ENCODE data around the gene SGCE. TPM values are rescaled to one million over a fixed set of nuclear protein-coding genes. Genes with fewer than 3 reads are reported as not detected.

The SGCE gene
- total RNA-seq, 1 experiment from 2014 or later = 56.2 TPM

GRCh38 chr7:94556028-94556427 lies 99.9 kb downstream of the SGCE start:
- intact Hi-C loops (cut with micrococcal nuclease; ENCODE audit: unreplicated experiment) = no loop called here
- no peaks in the 10 kb centered on the region for H3K9me3 Mint-ChIP-seq (ENCODE audit: unreplicated experiment)
- Histone ChIP-seq H3K27me3 (replicated peaks; ENCODE audit: control insufficient read depth, insufficient read depth, low read length) (no peaks in the 10 kb centered on the region), H3K36me3 (ENCODE audit: control insufficient read depth, insufficient read depth, low read length) (no peaks in the 10 kb centered on the region), H3K9me3 (no peaks in the 10 kb centered on the region), H3K4me3 (ENCODE audit: low read depth, low read length) (no peak overlapping the region), H3K4me1 (peaks cover 19% of the 10 kb centered on the region)
- TF ChIP-seq, protein P1, sequence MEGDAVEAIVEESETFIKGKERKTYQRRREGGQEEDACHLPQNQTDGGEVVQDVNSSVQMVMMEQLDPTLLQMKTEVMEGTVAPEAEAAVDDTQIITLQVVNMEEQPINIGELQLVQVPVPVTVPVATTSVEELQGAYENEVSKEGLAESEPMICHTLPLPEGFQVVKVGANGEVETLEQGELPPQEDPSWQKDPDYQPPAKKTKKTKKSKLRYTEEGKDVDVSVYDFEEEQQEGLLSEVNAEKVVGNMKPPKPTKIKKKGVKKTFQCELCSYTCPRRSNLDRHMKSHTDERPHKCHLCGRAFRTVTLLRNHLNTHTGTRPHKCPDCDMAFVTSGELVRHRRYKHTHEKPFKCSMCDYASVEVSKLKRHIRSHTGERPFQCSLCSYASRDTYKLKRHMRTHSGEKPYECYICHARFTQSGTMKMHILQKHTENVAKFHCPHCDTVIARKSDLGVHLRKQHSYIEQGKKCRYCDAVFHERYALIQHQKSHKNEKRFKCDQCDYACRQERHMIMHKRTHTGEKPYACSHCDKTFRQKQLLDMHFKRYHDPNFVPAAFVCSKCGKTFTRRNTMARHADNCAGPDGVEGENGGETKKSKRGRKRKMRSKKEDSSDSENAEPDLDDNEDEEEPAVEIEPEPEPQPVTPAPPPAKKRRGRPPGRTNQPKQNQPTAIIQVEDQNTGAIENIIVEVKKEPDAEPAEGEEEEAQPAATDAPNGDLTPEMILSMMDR (IDR thresholded peaks at IDR 0.05; ENCODE audit: insufficient read depth in 1 of 2, low read depth in 1 of 2, low read length in 1 of 2, severe bottlenecking in 1 of 2, unreplicated experiment in 1 of 2) = no peak
- H3K36me3 Mint-ChIP-seq (ENCODE audit: insufficient read depth, unreplicated experiment) = no peaks in the 10 kb centered on the region
- no peak for DNase-seq
- peaks cover 10% of the 10 kb centered on the region for H3K4me1 Mint-ChIP-seq (ENCODE audit: low read depth, unreplicated experiment)
- no peak overlapping the region for H3K4me3 Mint-ChIP-seq (ENCODE audit: unreplicated experiment)
- POLR2A ChIA-PET = no interaction called here
- no peaks in the 10 kb centered on the region for H3K27me3 Mint-ChIP-seq (ENCODE audit: insufficient read depth, unreplicated experiment)
- CTCF ChIA-PET = no interaction called here
- no peak overlapping the region for H3K27ac Mint-ChIP-seq (ENCODE audit: unreplicated experiment)
- TSS peak; percentile 19 for BruUV-seq (replicated peaks)

DNA sequence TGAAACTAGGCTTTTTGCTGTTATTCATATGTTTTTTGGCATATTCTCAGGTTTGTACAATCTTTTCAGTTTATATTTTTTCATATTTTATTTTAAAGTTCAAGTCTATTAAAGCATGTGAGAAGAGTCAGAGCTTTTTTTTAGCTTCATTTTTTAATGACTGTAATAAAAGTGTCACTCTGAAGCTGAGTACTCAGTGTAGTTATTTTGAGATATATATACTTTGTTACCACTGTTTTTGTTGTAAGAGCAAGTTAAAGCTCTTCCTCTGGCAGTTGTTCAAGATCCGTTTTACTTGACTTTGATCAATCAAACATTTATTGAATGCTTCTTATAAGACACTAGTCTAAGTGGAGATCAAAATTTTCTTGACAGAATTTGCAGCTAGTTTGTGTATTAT lies 108.8 kb downstream of the SGCE start:
- no peak overlapping the region for H3K4me3 Mint-ChIP-seq (ENCODE audit: unreplicated experiment)
- no peaks in the 10 kb centered on the region for H3K4me1 ChIP-seq
- ChIA-PET POLR2A (no interaction called here), CTCF (no interaction called here)
- no peaks in the 10 kb centered on the region for H3K4me1 Mint-ChIP-seq (ENCODE audit: low read depth, unreplicated experiment)
- H3K4me3 ChIP-seq (ENCODE audit: low read depth, low read length) = no peak overlapping the region
- no peaks in the 10 kb centered on the region for H3K27me3 Mint-ChIP-seq (ENCODE audit: insufficient read depth, unreplicated experiment)
- H3K9me3 ChIP-seq = no peaks in the 10 kb centered on the region
- no peak overlapping the region for H3K27ac Mint-ChIP-seq (ENCODE audit: unreplicated experiment)
- DNase-seq = no peak
- TF ChIP-seq, protein P1 (IDR thresholded peaks at IDR 0.05; ENCODE audit: insufficient read depth in 1 of 2, low read depth in 1 of 2, low read length in 1 of 2, severe bottlenecking in 1 of 2, unreplicated experiment in 1 of 2) = no peak
- no peaks in the 10 kb centered on the region for H3K36me3 Mint-ChIP-seq (ENCODE audit: insufficient read depth, unreplicated experiment)
- no peaks in the 10 kb centered on the region for H3K9me3 Mint-ChIP-seq (ENCODE audit: unreplicated experiment)
- no TSS peak for BruUV-seq (replicated peaks)
- intact Hi-C loops (cut with micrococcal nuclease; ENCODE audit: unreplicated experiment) = no loop called here
- H3K27me3 ChIP-seq (replicated peaks; ENCODE audit: control insufficient read depth, insufficient read depth, low read length) = no peaks in the 10 kb centered on the region
- H3K36me3 ChIP-seq (ENCODE audit: control insufficient read depth, insufficient read depth, low read length) = no peaks in the 10 kb centered on the region; the same call in 1 of the 2 replicates

GRCh38 chr7:94540428-94540827 lies 115.5 kb downstream of the SGCE start:
- Mint-ChIP-seq H3K4me3 (ENCODE audit: unreplicated experiment) (no peak overlapping the region), H3K36me3 (ENCODE audit: insufficient read depth, unreplicated experiment) (no peaks in the 10 kb centered on the region), H3K27ac (ENCODE audit: unreplicated experiment) (no peak overlapping the region), H3K4me1 (ENCODE audit: low read depth, unreplicated experiment) (no peaks in the 10 kb centered on the region), H3K27me3 (ENCODE audit: insufficient read depth, unreplicated experiment) (no peaks in the 10 kb centered on the region), H3K9me3 (ENCODE audit: unreplicated experiment) (no peaks in the 10 kb centered on the region)
- TF ChIP-seq, protein P1 (IDR thresholded peaks at IDR 0.05; ENCODE audit: insufficient read depth in 1 of 2, low read depth in 1 of 2, low read length in 1 of 2, severe bottlenecking in 1 of 2, unreplicated experiment in 1 of 2) = no peak
- Histone ChIP-seq H3K27me3 (replicated peaks; ENCODE audit: control insufficient read depth, insufficient read depth, low read length) (no peaks in the 10 kb centered on the region), H3K9me3 (no peaks in the 10 kb centered on the region), H3K36me3 (ENCODE audit: control insufficient read depth, insufficient read depth, low read length) (no peaks in the 10 kb centered on the region), H3K4me1 (no peaks in the 10 kb centered on the region), H3K4me3 (ENCODE audit: low read depth, low read length) (no peak overlapping the region)
- ChIA-PET POLR2A (no interaction called here), CTCF (no interaction called here)
- DNase-seq = no peak
- intact Hi-C loops (cut with micrococcal nuclease; ENCODE audit: unreplicated experiment) = no loop called here
- BruUV-seq (replicated peaks) = no TSS peak

Other genes starting within 250 kb of the SGCE start
- gene CASD1, start 146.3 kb downstream of the SGCE start, total RNA-seq (2022) = 13.7 and 16.8 TPM in 2 replicates